Vagina (tissue), 2 donors: Measurements from ENCODE around the gene POT1. TPM values are rescaled to one million over a fixed set of nuclear protein-coding genes. Genes with fewer than 3 reads are reported as not detected.

Source experiments
- DNase-seq, 2 donors: peaks; one replicate each; pipeline ENCODE4 v3.0.0-alpha.2; 2017; ENCODE audit errors: extremely low spot score in 2 of 2
- H3K27ac ChIP-seq: fragments of 200-600 bp; sonication (generic); one replicate; pipeline ENCODE4 v1.5.1; 2019
- H3K27me3 ChIP-seq: fragments of 200-600 bp; sonication (generic); one replicate; pipeline ENCODE4 v1.5.1; 2019
- H3K36me3 ChIP-seq, 2 donors: fragments of 200-600 bp; sonication (generic); one replicate each; pipeline ENCODE4 v1.5.1; 2017 to 2019
- H3K4me1 ChIP-seq: fragments of 200-600 bp; sonication (generic); one replicate; pipeline ENCODE4 v1.5.1; 2019
- H3K4me3 ChIP-seq, 2 donors: fragments of 200-600 bp; sonication (generic); 1 replicate in 1 of 2; 2 replicates in 1 of 2; pipeline ENCODE4 v1.5.1; 2016 to 2019
- H3K9me3 ChIP-seq: fragments of 200-600 bp; sonication (generic); one replicate; pipeline ENCODE4 v1.5.1; 2019
- CTCF ChIP-seq, 3 experiments: fragments of 450-650 bp in 2 of 3; fragments of 200-600 bp in 1 of 3; sonication (generic) in 1 of 3; IDR thresholded peaks; one replicate each; pipeline ENCODE4 v1.5.1; 2017 to 2019; ENCODE audit warnings: antibody characterized with exemption in 3 of 3, mild to moderate bottlenecking in 2 of 3, moderate library complexity in 2 of 3
- POLR2A ChIP-seq, 2 donors: fragments of 450-650 bp; IDR thresholded peaks; one replicate each; pipeline ENCODE4 v1.6.1; 2017; ENCODE audit warnings: antibody characterized with exemption in 2 of 2, mild to moderate bottlenecking in 2 of 2, moderate library complexity in 2 of 2
- POLR2AphosphoS5 ChIP-seq, 2 donors: sonication (generic); formaldehyde crosslinking; IDR thresholded peaks; one replicate each; pipeline ENCODE4 v1.9.0; 2017; ENCODE audit warnings: antibody characterized with exemption in 2 of 2, mild to moderate bottlenecking in 2 of 2, low read depth in 1 of 2; ENCODE audit not compliant: insufficient read depth in 1 of 2
- intact Hi-C: fragments of 100-400 bp; cut with DNase I; formaldehyde crosslinking; loops from one replicate; pipeline ENCODE4 v1.15.1; 2023
- total RNA-seq: library from RNA; depleted of rRNA; stranded (reverse); fragments of >200 nt; gene quantifications from one replicate; pipeline ENCODE4 v1.2.3, GENCODE V29; 2016

Gene POT1
- total RNA-seq, 1 donor from 2014 or later, result 30.9 TPM

GRCh38 chr7:124938128-124938527, 8.5 kb upstream of the POT1 start:
- intact Hi-C loops, result no loop called here
- H3K4me1 ChIP-seq, result no peaks in the 10 kb centered on the region
- DNase-seq, result no peak
- TF ChIP-seq CTCF (IDR thresholded peaks at IDR 0.05), result no peak
- H3K27ac ChIP-seq, result no peak overlapping the region
- H3K4me3 ChIP-seq, result no peak overlapping the region
- H3K27me3 ChIP-seq, result no peaks in the 10 kb centered on the region
- no peaks in the 10 kb centered on the region for H3K9me3 ChIP-seq
- H3K36me3 ChIP-seq, result no peaks in the 10 kb centered on the region

DNA sequence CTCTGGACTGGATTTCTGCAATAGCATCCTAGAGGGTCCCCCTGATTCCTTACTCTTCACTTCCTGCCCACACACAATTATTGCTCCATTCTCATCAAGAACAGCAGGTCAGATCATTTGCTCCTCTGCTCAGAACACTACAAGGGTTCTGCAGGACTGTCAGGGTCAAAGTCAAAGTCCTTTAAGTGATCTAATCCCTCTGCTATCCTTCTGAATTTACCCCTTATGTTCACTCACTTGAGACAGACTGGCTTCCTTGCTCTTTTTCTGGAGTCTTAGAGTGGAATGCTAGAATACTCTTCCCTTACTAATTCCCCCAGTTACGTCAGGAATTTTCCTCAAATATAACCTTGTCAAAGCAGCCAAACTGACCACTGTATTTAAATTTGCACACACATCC, 7.5 kb upstream of the POT1 start:
- TF ChIP-seq CTCF (IDR thresholded peaks at IDR 0.05), result no peak
- TF ChIP-seq POLR2A (IDR thresholded peaks at IDR 0.05), result no peak
- no peak for TF ChIP-seq POLR2AphosphoS5 (IDR thresholded peaks at IDR 0.05; ENCODE audit: insufficient read depth in 1 of 2, low read depth in 1 of 2)
- Histone ChIP-seq H3K4me1 (no peaks in the 10 kb centered on the region), H3K36me3 (no peaks in the 10 kb centered on the region), H3K27ac (no peak overlapping the region), H3K9me3 (no peaks in the 10 kb centered on the region), H3K4me3 (no peak overlapping the region), H3K27me3 (no peaks in the 10 kb centered on the region)
- intact Hi-C loops, result no loop called here
- no peak for DNase-seq

DNA sequence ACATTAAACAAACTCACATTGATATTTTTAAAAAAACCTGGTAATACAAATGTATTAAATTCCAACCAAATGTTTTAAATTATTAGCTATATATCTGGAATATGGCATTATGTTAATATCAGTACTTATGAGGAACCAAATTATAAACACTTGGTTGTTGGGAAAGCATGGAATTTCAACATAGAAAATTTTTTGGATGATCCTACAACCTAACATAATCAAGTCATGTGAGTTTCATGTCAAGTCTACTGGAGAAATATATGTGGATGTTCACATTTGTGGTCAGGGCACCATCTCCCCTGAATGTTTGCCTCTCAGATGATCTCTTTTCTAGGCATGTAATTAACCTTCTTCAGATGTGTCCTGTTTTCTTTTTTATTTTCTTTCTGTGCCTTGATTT, 5.2 kb upstream of the POT1 start:
- H3K4me3 ChIP-seq, result no peak overlapping the region
- no peak overlapping the region for H3K27ac ChIP-seq
- no peaks in the 10 kb centered on the region for H3K9me3 ChIP-seq
- no peaks in the 10 kb centered on the region for H3K27me3 ChIP-seq
- no peaks in the 10 kb centered on the region for H3K36me3 ChIP-seq
- no peak for DNase-seq
- no peaks in the 10 kb centered on the region for H3K4me1 ChIP-seq
- intact Hi-C loops, result no loop called here
- TF ChIP-seq POLR2AphosphoS5 (IDR thresholded peaks at IDR 0.05; ENCODE audit: insufficient read depth in 1 of 2, low read depth in 1 of 2) (no peak), CTCF (IDR thresholded peaks at IDR 0.05) (no peak), POLR2A (IDR thresholded peaks at IDR 0.05) (no peak)

GRCh38 chr7:124930655-124931597, 1.3 kb upstream of the POT1 start:
- no peak overlapping the region for H3K4me3 ChIP-seq
- H3K9me3 ChIP-seq, result no peaks in the 10 kb centered on the region
- intact Hi-C loops, result no loop called here
- no peak for DNase-seq
- peaks cover 0 to 5% of the 10 kb centered on the region in 2 donors for H3K36me3 ChIP-seq
- TF ChIP-seq POLR2A (IDR thresholded peaks at IDR 0.05), result no peak
- no peak for TF ChIP-seq CTCF (IDR thresholded peaks at IDR 0.05)
- TF ChIP-seq POLR2AphosphoS5 (IDR thresholded peaks at IDR 0.05; ENCODE audit: insufficient read depth in 1 of 2, low read depth in 1 of 2), result no peak
- H3K4me1 ChIP-seq, result peaks cover 12% of the 10 kb centered on the region
- no peaks in the 10 kb centered on the region for H3K27me3 ChIP-seq
- no peak overlapping the region for H3K27ac ChIP-seq

DNA sequence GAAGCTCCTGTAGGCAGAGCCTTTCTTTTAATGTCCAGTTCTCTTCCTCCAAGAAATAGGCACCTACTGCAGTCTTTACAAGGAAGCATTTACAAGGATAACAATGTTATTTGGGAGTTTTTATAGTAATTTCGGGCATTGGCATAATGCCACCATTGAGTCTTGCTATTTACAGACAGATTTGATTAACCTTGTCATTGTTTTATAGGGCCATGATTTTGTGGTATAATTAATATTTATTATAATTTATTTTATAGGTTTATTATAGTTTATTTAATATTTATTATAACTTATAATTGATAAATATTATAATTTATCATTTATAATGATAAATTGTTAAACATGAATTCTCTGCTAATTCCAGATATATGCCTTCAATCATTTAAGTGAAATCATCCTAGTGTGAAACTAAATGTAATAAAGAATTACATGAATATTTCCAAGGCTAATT, 573 bp upstream of the POT1 start:
- H3K4me3 ChIP-seq, result peak overlapping the region; percentile 54 to 75
- no peak for TF ChIP-seq CTCF (IDR thresholded peaks at IDR 0.05)
- TF ChIP-seq POLR2A (IDR thresholded peaks at IDR 0.05), result no peak
- no peak for TF ChIP-seq POLR2AphosphoS5 (IDR thresholded peaks at IDR 0.05; ENCODE audit: insufficient read depth in 1 of 2, low read depth in 1 of 2)
- H3K36me3 ChIP-seq, result peaks cover 0 to 5% of the 10 kb centered on the region in 2 donors
- peak overlapping the region; percentile 47 for H3K27ac ChIP-seq
- no peak for DNase-seq
- no peaks in the 10 kb centered on the region for H3K9me3 ChIP-seq
- peaks cover 12% of the 10 kb centered on the region for H3K4me1 ChIP-seq
- H3K27me3 ChIP-seq, result no peaks in the 10 kb centered on the region
- intact Hi-C loops, result no loop called here
